Measurements from ENCODE around the gene RB1. TPM values are rescaled to one million over a fixed set of nuclear protein-coding genes. Genes with fewer than 3 reads are reported as not detected.

Gene RB1
- total and polyA plus RNA-seq, 2 experiments from 2014 or later, result 19.5 to 22.3 TPM

DNA sequence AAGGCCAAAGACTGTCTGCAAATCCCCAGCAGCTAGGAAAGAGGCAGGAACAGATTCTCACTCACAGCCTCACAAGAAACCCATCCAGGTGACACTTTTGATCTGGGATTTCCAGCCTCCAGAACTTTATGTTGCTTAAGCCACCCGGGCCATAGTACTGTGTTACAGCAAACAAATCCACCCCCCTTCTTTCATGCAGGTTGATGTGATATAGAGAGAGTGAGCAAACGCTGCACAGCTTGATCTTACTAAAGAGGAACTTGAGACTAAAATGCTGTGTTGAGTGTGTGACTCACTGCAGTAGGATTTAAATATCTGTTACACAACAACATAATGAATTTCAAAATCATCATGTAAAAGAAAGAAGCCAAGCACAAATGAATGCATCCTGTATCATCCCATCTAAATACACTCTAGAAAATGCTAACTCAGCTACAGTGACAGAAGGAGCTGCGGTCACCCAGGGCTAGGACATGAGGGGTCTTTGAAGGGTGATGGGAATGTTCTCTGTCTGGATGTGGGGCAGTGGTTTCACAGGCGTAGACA lies 197.2 kb downstream of the RB1 start (continued):
- TF ChIP-seq ZNF462 (CRISPR knock-in tag; IDR thresholded peaks at IDR 0.05), result no peak

GRCh38 chr13:48501705-48502104 lies 198.2 kb downstream of the RB1 start:
- Mint-ChIP-seq H3K4me1 (peaks cover 19% of the 10 kb centered on the region), H3K27me3 (ENCODE audit: insufficient read depth, low read depth, poor library complexity) (peaks cover 1% of the 10 kb centered on the region), H3K36me3 (ENCODE audit: low read depth) (no peaks in the 10 kb centered on the region), H3K4me3 (no peak overlapping the region), H3K9me3 (no peaks in the 10 kb centered on the region), H3K27ac (no peak overlapping the region)
- Histone ChIP-seq H3F3A (replicated peaks; ENCODE audit: low read depth) (no peaks in the 10 kb centered on the region), H3K4me3 (no peak overlapping the region), H3K27ac (ENCODE audit: low read depth) (no peak overlapping the region), H3K9me2 (ENCODE audit: insufficient read depth) (no peaks in the 10 kb centered on the region), H3K4me1 (ENCODE audit: insufficient read depth) (peaks cover 15% of the 10 kb centered on the region; the same call in 1 of the 2 replicates), H4K20me1 (replicated peaks; ENCODE audit: insufficient read depth) (no peaks in the 10 kb centered on the region), H2AFZ (no peak overlapping the region), H3K36me3 (ENCODE audit: insufficient read depth) (0 out of 2 replicates have a peak, but pooled peaks cover 3% of the 10 kb centered on the region), H3K4me2 (no peak overlapping the region), H3K27me3 (ENCODE audit: insufficient read depth) (no peaks in the 10 kb centered on the region), H3K79me2 (replicated peaks; ENCODE audit: insufficient read depth) (no peaks in the 10 kb centered on the region)
- DNase-seq (ENCODE audit: low spot score), result no peak
- no peak for ATAC-seq
- no peak for TF ChIP-seq EZH2phosphoT487 (IDR thresholded peaks at IDR 0.05; ENCODE audit: unreplicated experiment)
- TF ChIP-seq POLR2AphosphoS5 (IDR thresholded peaks at IDR 0.05; ENCODE audit: low read depth), result no peak
- TF ChIP-seq ZNF462 (CRISPR knock-in tag; IDR thresholded peaks at IDR 0.05), result no peak
- no peak for TF ChIP-seq JUNB (IDR thresholded peaks at IDR 0.05; ENCODE audit: unreplicated experiment)
- TF ChIP-seq, protein P1, sequence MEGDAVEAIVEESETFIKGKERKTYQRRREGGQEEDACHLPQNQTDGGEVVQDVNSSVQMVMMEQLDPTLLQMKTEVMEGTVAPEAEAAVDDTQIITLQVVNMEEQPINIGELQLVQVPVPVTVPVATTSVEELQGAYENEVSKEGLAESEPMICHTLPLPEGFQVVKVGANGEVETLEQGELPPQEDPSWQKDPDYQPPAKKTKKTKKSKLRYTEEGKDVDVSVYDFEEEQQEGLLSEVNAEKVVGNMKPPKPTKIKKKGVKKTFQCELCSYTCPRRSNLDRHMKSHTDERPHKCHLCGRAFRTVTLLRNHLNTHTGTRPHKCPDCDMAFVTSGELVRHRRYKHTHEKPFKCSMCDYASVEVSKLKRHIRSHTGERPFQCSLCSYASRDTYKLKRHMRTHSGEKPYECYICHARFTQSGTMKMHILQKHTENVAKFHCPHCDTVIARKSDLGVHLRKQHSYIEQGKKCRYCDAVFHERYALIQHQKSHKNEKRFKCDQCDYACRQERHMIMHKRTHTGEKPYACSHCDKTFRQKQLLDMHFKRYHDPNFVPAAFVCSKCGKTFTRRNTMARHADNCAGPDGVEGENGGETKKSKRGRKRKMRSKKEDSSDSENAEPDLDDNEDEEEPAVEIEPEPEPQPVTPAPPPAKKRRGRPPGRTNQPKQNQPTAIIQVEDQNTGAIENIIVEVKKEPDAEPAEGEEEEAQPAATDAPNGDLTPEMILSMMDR (conservative IDR thresholded peaks at IDR 0.05; ENCODE audit: low read depth in 2 of 2), result no peak
- TF ChIP-seq STAT1 (IDR thresholded peaks at IDR 0.05; ENCODE audit: unreplicated experiment), result no peak
- TF ChIP-seq EZH2 (IDR thresholded peaks at IDR 0.05; ENCODE audit: low read depth, unreplicated experiment), result no peak
- no peak for TF ChIP-seq CREB1 (CRISPR knock-in tag; IDR thresholded peaks at IDR 0.05; ENCODE audit: low read depth)

All from GM23338 (cell line).